ENCODE results near the gene GYPB.
"Not testable (repeated sequence)": the region's sequence is repeated elsewhere in the genome, so short reads cannot be mapped to it uniquely, and the experiment has no call there.

GYPB gene

GRCh38 chr4:144019277-144019676, at the start of gene GYPB:
Gene GYPB (minus strand): TSS chr4:144019380. CDS start chr4:144019287, 93 bp downstream.
- DNase-seq = not testable (repeated sequence)

DNA sequence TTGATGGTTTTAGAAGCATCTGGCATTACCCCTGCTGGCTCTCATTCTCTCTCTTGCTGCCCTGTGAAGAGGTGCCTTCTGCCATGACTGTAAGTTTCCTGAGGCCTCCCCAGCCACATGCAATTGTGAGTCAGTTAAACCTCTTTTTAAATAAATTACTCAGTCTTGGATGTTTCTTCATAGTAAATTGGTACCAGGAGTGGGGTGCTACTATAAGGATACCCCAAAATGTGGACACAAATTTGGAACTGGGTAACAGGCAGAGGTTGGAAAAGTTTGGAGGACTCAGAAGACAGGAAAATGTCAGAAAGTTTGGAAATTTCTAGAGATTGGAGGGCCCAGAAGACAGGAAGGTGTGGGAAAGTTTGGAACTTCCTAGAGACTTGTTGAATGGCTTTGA, 42.4 kb upstream of the GYPB start:
- not testable (repeated sequence) for DNase-seq

DNA sequence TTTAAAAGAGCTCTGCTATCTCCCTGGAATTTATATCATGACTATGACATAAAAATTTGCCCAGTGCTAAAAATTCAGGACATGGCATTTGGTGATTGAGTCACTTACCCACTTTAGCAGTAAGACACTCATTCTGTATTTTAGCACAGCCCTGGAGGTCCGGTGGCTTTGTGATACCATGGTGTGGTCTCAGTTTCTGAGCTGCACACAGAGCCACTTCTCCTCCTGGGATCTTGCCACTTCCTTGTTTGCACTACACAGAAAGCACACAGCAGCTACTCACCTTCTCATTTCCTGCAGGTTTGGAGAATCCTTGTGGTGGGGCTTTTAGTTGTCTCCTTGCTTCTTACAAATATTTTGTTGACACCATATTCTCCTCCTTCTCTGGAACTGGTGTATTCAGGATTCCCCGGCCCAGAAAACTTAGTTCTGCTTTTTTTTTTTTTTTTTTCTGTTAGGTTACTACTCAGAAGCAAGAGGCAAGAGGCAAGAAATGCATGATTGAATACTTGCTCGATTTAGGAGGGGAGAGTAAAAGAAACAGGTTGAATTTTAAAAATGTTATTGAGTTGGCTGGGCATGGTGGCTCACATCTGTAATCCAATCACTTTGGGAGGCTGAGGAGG, 41.2 kb upstream of the GYPB start:
- not testable (repeated sequence) for DNase-seq

GRCh38 chr4:144056800-144057199, 37.6 kb upstream of the GYPB start:
- no peak for DNase-seq

- not testable (repeated sequence) for DNase-seq
Observed at GRCh38 chr4:144055336-144055735, 36.2 kb upstream of the GYPB start.

- not testable (repeated sequence) for DNase-seq
Observed at GRCh38 chr4:144051494-144051893, 32.3 kb upstream of the GYPB start.

DNA sequence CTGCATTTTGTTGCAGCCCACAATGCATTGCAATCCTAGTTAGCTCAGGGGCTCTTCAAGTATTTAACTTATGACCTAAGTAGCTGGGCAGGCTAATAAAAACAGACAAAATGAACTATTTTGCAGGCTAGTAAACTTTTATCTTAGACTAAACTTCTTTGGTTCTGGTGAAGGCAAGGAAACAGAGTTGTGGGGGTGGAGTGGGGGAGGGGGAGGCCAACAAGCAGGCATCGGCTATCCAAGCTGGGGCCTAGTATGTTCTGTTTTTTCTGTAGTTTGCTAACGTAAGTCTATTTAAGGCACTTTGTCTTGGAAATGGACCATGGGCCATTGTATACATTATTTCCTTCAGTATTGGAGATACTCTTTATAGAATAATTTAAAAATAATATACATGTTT, 31.5 kb upstream of the GYPB start:
- not testable (repeated sequence) for DNase-seq

- not testable (repeated sequence) for DNase-seq
Observed at GRCh38 chr4:144049495-144050424, 30.6 kb upstream of the GYPB start.

- not testable (repeated sequence) for DNase-seq
Observed at GRCh38 chr4:144044936-144045335, 25.8 kb upstream of the GYPB start.

- DNase-seq = not testable (repeated sequence)
Observed at GRCh38 chr4:144032580-144032979, 13.4 kb upstream of the GYPB start.

DNA sequence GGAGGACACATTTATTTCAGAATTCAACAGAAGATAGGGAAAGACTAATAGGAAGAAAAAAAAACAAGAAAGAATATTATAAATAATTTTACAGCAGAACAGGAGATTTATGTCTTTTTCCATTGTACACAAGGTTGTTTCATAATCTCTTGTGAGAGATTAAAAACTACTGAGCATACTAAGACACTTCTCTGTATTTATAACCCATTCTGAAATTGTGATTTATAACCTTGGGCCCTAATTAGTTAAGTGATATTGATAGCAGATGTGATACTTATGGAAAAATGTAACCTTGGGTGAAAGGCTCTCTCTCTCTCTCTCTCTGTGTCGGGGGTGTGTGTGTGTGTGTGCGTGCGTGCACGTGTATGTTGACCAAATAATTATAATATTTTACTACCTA, 12.7 kb upstream of the GYPB start:
- not testable (repeated sequence) for DNase-seq

DNA sequence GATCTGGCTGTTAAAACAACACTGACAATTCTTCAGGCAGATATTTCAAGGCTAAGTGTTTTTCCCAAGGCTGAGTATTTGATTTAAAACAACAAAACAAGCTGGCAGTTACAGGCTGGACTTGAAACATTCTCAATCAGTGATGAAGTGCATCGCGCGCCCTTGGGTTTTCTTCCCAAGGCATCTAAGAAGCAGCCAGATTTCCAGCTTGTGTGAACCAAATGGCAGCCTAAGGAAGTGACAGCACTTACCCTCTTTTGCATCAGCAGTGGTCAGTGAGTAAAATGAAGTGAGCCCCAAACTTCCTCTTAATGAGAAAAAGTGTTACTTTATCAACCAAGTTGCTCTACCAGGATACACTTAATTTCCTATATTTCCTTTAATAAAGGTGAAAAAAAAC, 12.2 kb upstream of the GYPB start:
- not testable (repeated sequence) for DNase-seq

DNA sequence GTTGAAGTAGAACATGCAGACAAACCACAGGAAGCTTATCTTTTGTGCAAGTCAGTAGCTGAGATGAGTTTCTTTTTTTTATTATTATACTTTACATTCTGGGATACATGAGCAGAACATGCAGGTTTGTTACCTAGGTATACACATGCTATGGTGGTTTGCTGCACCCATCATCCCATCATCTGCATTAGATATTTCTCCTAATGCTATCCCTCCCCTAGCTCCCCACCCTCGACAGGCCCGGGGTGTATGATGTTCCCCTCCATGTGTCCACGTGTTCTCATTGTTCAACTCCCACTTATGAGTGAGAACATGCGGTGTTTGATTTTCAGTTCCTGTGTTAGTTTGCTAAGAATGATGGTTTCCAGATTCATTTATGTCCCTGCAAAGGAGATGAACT, 11.5 kb upstream of the GYPB start:
- DNase-seq = not testable (repeated sequence)

GRCh38 chr4:144026682-144027081, 7.5 kb upstream of the GYPB start:
- not testable (repeated sequence) for DNase-seq

DNA sequence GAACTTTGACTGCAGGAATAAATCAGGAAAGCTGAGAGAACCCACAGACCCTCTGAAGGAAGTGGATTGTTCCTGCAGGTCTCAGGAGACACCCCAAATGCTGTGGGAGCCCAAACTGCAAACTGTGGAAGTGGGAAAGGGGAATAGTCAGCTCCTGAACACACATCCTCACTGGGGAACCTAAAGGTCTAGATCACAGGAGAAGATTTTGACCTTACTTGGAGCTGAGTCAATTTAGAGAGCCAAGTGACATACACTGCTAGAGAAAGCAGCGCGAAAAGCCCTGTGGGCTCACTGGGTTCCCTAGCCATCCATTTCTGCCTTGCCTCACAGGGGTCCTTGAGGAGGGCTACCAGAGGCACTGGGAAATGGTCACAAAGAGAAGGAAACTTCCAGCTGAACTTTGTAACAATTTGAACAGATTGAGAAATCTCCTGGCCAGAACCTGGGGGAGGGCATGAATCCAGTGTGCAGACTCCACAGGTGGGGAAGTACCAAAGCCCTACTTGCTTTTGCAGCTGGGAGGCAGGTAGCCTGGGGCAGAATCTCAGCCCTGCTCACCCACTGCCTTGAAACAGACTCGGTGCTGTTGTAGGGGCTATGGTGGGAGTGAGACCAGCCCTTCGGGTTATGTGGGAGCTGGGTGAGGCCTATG, 5.3 kb upstream of the GYPB start:
- not testable (repeated sequence) for DNase-seq

- not testable (repeated sequence) for DNase-seq
Observed at GRCh38 chr4:144022772-144023400, 3.7 kb upstream of the GYPB start.

- peak; percentile 2 for DNase-seq
Observed at GRCh38 chr4:144021336-144021990, 2.3 kb upstream of the GYPB start.

GRCh38 chr4:144018223-144019000, 768 bp downstream of the GYPB start:
- not testable (repeated sequence) for DNase-seq

- DNase-seq = not testable (repeated sequence)
Observed at GRCh38 chr4:144017271-144017670, 1.9 kb downstream of the GYPB start.

DNA sequence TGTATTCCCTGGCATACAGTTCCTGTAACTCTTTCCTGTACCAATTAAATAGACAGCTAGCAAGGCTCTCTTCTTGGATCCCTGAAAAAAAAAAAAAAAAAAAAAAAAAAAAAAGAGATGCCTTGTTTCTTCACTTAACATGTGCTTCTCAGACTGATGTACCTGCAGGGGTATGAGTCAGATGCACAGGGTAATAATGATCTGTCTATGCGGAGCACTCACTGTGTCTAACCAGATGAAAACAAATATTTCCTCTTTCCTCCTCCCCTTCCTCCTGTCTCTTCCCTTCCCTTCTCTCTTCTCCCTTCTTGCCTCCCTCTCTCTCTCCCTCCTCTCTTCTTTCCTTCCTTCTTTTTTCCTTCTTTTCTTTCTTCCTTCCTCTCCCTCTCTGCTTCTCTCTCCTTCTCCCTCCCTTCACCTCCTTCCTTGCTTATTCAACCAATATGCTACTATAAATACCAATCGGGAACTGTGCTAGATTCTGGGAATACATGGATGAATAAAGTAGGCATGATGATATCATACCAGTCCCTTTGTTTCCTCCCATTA, 3.0 kb downstream of the GYPB start:
- not testable (repeated sequence) for DNase-seq

DNA sequence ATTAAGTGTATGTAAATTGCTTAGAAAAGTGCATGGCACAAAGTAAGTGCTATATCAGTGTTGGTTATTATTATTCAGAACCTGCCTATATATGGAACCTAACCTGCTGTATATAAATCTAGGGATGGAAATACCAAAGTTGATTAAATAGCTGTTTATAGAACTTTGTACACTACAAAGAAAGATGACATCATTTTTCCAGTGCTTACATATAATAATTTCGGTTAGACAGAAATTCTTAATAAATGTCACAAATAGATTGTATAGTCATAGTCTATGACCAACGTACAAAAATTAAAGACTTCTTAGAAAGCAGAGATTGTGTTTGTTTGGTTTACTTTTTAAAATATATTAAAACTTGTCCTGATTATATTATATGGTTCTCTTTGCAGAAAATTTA, 4.4 kb downstream of the GYPB start:
- no peak for DNase-seq

All from NCI-H510A treated with DMSO at 0.1 percent for 48 hours (cell line).